HT-29 (cell line): ENCODE results near the gene TRA2B. TPM values are rescaled to one million over a fixed set of nuclear protein-coding genes. Genes with fewer than 3 reads are reported as not detected.

Experiments
- DNase-seq: peaks from one replicate; pipeline ENCODE4 v3.0.0-alpha.2; 2015; ENCODE audit warnings: low spot score
- total RNA-seq: library from RNA; depleted of rRNA; stranded (reverse); fragments of >200 nt; shearing (Covaris generic); gene quantifications from 2 replicates; pipeline ENCODE4 v1.2.3, GENCODE V29; 2014; rRNA removed

The TRA2B gene
- total RNA-seq = 268 and 296 TPM in 2 replicates

DNA sequence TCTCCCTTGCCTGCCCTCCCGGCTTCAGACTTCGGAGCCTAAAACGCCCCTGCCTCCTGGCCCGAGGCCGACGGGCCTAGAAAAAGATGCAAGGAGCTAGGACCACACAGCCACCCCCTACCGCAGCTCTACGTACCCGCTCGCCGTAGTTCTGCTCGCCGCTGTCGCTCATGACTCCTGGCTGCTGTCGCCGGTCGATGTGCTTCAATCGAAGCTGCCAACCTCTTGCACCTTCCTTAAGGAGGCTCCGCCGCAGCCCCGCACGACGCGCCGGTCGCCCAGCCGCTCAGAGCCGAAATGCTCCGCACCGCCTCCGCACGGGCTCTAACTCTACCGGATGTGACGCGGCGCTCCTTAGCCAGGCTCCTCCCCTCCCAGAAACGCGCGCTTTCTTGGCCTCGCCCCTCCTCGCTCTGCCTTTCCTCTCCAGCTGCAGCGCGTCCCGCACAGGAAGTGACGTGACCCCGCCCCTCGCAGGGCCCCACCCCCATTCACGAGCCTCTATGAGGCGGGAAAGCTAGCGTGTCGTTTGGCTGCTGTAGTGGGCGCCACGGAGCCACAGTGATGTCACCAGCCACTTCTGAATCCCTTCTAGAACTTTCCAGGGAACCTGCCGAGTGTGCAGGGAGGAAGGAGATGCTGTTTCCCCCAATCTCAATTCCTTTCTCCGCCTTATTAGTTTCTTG is at the start of gene TRA2B:
TRA2B (minus strand) TSS at position 326 of the 686 bp plus-strand sequence; CDS start at position 172, 154 bp downstream.
- DNase-seq = peak; percentile 99

DNA sequence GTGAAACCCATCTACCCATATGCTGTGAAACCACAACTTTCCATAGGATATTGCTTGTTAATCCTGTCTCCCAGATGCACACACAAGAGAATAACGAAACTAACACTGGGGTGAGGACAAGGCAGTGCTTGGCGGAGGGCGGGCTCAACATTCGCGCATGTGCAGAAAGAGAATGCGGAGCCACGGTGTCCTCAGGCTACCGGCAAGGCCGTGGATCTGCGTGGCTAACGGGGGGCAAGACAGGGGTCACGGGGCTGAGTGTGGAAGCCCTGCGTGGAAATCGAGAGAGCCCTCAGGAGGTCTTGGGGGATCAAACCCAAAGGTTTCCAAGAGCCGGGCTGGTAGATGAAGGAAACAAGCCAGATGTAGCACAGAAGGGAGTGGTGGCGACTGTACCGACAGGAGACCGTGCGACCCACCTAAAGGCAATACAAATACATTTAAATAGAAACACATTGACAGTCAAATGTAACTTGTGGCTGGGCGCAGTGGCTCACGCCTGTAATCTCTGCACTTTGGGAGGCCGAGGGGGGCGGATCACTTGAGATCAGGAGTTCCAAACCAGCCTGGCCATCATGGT is 48.5 kb upstream of the TRA2B start:
- no peak for DNase-seq

DNA sequence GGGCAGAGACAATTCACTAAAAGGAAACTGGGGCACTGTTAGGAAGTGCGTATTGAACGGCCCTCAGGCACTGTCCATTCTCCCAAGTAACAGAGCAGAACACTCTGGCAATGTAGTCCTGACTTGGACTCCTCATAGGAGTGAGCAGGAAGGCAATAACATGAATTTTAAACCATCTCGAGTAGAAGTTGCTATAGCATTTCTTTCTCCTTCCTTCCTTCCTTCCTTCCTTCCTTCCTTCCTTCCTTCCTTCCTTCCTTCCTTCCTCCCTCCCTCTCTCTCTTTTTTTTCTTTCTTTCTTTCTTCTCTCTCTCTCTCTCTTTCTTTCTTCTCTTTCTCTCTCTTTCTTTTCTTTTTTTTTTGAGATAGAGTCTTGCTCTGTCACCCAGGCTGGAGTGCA is 46.4 kb upstream of the TRA2B start:
- DNase-seq = no peak

DNA sequence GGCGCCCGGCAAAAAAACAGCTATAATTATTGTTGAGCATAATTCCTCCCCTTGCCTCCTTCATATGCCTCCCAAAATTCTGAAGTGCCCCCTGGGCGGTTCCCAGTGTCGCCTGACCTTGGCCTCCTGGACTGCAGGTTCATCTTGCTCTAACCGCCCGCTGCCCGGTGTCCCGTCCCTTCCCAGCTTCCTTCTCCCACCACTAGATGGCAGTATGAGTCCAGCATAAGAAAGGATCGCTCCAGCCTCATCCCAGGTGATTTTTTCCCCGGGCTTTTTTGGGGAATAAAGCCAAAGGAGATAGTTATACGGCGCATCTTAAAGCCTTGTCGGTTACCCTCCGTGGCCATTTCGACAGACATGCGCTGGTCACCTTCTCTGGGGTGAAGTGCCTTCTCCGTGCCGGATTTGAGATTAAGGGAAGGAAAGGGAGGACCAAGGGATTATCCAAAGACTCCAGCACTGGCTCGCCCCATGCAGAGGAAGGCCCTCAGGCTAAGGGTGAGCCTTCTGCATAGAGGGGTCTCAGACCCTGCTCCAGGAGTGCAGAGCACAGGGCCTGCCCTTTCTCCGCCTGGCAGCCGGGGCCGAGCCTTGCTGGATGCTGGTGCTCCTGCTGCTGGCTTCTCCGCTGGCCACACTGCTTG is 45.8 kb upstream of the TRA2B start:
- DNase-seq = peak; percentile 79

DNA sequence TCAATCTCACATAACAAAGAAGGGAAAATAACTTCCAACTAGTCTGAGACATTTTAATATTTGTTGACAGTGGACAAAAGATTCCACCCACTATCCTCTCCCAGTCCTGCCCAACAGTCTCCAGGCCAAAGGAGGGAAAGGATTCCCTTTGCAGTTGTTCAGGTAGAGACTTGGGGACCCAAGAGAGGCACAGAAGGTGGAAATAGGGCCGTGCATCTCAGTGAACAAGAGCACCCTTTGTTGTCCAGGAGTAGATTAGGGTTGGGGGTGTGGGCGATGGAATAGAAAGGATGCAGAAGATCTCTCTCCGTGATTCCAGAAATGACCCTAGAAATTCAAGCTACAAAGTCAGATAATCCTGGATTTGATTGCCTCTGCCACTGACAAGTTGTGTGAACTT is 44.8 kb upstream of the TRA2B start:
- no peak for DNase-seq

DNA sequence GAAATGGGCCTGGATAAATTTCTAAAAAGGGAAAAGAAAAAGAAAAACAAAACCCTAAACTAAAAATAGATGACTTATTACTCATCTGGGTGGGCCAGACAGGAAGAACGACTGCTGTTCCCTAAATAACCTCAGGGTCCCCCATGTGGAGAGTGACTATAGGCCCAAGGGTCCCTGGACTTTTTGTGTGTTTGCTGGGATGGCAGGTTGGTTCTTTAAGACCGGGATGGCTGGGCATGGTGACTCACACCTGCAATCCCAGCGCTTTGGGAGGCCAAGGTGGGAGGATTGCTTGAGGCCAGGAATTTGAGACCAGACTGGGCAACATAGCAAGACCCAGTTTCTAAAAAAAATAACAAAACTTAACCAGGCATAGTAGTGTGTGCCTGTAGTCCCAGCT is 43.8 kb upstream of the TRA2B start:
- no peak for DNase-seq

DNA sequence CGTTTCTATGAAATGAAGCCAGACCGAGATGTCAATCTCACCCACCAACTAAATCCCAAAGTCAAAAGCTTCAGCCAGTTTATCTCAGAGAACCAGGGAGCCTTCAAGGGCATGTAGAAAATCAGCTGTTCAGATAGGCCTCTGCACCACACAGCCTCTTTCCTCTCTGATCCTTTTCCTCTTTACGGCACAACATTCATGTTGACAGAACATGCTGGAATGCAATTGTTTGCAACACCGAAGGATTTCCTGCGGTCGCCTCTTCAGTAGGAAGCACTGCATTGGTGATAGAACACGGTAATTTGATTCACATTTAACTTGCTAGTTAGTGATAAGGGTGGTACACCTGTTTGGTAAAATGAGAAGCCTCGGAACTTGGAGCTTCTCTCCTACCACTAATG is 41.9 kb upstream of the TRA2B start:
- no peak for DNase-seq

DNA sequence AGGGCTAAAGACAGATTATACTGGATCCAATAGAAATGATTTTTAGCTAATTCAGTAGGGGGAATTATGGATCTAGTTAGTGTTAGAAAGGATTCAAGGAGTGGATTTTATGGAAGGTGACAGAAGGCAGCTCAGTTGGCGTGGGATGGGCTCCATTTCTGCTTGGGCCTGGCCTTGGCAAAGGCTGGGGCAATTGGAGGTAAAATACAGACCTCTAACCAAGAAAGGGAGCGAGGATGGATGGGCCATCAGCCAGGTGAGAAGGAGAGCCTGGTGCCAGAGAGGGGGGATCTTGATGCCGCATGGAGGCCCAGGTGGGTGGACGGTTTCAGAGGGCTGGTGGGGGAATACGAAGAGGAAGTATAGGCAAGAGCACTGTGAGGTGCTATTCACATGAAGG is 40.7 kb upstream of the TRA2B start:
- no peak for DNase-seq

DNA sequence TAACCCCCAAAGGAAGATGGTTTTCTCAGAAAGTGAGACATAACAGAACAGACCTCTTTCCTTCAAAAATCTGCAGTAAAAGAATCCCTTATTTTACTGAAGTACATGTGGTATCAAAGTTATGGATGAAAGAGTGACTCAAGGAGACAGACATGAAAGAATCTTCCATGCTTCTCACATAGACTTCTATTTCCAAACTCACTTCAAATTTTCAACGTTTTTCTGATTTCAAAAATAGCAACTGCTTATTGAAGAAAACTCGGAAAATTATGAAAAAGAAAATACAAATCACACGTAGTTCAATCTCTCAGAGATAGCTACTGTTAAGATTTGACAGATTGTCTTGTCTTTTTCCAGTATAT is 39.8 kb upstream of the TRA2B start:
- DNase-seq = no peak

DNA sequence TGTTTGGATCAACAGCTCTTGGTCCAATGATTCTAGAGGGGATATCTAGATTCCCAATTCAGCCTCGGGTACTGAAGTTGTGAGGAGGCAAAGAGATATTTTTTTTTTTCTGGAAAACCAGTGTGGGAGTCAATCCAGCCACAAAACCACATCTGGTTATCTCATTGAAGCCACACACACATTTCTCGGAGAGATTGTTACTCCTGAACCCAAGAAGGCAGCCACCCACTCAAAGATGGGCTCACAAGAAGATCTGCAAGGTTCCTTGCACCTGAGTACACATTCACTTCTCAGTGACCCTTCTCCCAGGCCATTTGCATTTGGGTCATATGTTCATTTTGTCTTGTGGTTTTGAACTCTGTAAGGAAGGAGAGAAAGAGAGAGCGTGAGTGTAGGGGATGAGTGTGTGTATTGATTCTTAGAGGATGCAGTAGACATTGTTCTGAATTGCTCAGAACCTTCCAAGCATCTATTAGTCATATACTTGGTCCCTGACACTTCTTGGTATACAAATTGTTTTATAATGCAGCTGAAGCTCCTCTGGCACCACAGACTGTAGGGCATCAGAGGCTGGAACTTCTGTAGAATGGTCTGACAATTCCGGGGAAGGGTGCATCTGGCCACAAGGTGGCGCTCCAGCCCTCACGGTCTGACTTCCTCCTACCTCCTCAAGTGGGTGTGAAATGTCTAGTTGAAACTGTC is 39.3 kb upstream of the TRA2B start:
- peak; percentile 87 for DNase-seq

DNA sequence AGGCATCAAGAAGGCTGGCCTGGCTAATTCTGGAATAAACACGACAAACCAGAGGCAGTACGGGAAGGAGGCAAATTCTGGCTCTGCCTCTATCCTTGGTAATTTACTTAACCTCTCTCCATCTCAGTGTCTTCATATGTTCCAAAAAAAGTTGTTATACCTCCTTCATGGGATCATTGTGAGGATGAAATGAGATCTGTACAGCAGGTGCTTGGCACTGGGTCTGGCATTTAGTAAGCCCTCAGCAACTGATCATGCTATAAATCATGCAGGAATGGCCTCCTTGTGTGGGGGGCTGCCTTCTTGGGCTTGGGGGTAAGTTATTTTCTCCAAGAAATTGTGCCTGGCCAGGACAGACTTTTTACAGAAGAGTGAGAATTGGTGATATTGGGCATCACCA is 38.3 kb upstream of the TRA2B start:
- no peak for DNase-seq

DNA sequence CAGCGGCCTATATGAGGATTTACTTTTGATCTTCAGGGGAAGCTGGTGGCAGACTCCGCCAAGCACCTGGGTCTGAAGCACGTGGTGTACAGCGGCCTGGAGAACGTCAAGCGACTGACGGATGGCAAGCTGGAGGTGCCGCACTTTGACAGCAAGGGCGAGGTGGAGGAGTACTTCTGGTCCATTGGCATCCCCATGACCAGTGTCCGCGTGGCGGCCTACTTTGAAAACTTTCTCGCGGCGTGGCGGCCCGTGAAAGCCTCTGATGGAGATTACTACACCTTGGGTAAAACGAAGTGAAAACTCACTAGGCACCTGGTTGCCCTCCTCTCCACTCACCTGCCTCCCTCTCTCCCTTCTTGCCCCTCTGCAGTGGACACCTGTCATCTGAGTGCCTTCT is 33.8 kb upstream of the TRA2B start:
- DNase-seq = no peak

DNA sequence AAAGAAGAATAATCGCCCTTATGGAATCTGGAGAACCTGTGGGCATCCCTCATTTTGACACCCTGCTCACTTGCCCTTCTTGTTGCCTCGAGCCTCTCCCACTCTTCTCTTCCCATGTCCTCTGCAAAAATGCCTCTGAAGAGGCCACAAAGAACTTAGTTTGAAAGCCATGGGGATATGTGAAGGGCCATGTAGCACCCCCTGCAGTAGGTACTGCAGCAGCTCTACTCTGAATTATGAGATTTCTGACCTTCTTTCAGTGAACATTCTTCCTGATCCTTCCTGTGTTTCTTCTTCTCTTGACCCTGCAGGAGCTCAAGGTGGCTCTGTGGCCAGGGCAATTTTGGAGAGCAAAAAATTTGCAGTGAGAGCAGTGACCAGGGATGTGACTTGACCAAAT is 30.4 kb upstream of the TRA2B start:
- DNase-seq = no peak

DNA sequence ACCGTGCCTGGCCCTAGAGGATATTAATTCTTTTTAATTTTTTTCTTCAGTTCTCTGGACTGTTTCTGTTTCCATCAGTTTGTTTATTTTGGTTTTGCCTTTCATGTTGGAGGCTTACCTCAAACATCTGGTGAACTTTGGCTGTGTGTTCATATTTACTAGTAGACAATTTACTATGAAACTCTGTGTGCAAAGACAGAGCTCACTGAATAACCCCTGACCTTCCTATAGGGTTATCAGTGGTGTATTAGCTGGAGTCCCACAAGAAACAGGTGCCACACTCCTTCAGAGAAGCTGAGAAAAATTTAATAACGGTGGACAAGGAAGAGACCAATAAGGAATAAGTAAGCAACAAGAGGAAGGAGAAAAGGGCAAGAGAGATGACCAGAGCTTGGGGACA is 28.8 kb upstream of the TRA2B start:
- DNase-seq = no peak

DNA sequence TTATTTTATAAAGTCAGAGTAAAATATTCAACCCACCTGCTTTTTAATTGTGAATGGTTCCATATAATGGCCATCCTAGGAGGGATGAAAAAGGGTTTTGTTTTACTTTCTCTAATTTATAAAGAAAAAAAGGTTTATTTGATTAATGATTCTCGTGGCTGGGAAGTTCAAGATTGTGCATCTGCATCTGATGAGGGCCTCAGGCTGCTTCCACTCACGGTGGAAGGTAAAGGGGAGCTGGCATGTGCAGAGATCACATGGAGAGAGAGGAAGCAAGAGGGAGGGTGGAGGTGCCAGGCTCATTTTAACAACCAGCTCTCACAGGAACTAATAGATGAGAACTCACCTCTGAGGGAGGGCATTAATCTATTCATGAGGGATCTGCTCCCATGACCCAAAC is 27.7 kb upstream of the TRA2B start:
- DNase-seq = no peak

DNA sequence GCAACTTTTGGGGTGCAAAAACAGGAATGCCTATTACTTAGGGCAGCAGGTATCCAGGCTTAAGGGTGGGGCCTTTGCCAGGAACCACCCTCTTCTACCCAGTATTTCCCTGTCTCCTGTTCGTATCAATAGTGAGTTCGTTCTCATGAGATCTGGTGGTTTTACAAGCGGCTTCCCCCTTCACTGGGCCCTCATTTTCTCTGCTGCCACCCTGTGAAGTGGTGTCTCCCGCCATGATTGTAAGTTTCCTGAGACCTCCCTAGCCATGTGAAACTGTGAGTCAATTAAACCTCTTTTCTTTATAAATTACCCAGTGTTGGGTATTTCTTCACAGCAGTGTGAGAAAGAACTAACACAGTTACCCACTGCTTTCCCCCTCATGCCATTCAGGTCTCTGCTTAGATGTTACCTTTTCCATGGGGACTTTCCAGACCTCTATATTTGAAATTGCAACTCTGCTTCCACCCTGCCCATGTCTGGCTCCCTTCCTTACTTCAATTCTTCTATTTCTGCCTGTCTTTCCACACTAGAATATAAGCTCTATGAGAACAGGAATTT is 23.9 kb upstream of the TRA2B start:
- DNase-seq = no peak

DNA sequence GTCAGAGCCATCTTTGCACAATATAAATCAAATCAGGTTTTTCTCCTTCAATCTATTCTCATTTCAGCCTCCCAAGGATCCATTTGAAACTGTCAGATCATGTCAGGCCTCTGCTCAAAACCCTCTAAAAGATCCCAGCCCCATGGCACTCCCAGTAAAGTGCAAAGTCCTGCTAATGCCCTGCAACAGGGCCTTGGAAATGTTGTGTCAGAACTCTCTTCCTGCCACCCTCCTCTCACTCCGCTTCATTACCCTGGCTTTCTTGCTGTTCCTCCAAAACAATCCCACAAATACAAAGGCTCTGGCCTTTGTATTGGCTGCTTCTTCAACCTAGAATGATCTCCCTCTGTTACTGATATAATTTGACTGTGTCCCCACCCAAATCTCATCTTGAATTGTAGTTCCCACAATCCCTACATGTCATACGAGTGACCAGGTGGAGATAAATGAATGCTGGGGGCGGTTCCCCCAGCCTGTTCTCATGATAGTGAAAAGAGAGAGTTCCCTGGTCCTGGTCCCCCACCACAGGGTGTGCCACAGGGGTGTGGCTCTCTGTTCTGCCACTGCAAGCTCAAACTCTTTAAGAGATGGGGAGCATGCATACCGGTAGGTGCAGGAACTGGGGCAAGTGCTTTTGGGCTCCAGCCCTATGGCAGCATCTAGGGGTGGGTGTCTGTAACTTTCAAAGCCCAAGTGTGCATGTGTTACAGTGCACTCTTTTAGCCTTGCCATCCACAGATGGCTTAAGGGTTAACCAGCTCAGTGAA is 22.9 kb upstream of the TRA2B start:
- DNase-seq = no peak

DNA sequence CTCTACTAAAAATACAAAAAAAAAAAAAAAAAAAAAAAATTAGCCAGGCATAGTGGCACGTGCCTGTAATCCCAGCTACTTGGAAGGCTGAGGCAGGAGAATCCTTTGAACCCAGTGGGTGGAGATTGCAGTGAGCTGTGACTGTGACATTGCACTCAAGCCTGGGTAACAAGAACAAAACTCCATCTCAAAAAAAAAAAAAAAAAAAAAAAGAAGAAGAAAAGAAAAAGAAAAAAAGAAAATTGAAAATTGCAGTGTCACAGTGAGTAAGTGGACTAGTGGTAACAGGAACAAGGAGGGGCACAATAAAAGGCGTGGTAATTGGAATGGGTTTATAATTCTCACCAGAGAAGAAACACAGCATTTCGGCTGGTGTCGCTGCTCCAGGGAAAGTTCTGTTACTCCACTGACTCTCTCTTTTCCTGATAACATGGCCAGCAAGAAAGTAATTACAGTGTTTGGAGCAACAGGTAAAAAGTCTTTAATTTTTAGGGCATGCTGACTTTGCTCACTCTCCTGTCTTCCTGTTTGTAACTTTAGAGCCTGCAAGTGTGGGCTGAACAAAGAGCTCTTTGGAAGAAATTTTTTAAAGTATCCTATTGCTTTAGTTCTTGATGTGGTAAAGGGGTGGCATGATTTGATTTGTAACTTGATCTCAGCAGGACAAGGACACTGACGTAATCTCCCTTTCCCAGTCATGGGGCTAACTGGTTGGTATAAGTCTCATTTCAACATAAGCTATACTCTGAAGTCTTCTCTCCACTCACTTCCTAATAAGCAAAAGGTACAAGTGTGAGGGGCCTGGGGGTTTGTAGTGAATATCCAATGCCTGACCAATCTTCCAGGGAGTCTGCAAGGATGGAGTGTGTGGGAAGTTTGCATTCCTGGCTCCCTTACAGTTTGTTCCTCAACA is 22.1 kb upstream of the TRA2B start:
- peak; percentile 18 for DNase-seq

DNA sequence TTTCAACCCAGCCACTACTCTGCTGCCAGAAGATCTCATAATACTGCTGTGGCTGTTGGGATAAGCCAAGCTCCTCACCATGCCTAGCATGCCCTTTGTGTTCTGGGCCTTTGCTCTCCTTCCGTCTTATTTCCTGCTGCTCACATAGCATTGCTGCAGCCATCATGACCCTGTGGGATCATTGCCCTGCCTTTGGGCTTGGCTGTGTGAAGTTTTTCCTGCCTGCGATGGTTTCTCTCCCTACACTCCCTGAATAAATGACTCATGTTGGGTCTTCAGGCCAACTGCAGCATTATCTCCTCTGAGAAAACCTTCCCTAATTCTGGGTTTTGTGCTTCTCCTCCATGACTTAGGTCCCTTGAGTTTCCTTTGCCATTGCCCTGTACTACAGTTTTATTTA is 20.8 kb upstream of the TRA2B start:
- no peak for DNase-seq

DNA sequence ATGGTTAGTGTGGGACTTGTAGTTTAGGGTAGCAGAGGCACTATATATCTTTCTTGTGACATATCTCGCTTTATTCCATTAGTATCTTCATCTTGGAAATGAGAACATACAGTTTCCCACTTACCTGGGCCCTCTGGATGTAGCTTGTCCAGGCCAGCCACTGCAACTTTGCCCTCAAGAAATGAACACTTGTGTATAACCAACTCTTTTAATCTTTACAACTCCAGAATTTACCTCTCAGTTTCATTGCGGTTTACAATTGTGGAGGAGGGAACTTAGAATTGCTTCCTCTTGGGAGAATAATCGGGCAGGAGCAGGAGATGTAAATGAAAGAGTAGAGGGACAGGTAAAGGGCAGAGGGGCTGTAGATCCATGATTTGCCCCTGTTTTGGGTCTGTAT is 18.4 kb upstream of the TRA2B start:
- DNase-seq = no peak

DNA sequence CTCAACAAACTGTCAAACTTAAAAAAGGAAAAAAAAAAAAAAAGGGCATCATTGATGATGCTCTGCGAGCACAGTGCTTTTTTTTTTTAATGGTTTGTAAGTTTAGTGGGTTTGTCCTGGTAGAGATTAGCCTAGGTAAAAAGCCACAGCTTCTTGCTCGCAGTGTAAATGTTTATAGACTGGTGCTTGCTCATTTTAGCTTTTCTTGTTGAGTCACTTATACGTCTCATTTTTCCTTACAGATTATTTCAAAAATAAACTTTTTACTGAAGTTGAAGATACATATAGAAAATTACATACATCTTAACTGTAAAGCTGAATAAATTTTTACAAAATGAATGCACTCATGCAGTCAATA is 16.5 kb upstream of the TRA2B start:
- DNase-seq = no peak
